ENCODE data around the gene ANO2.

DNA sequence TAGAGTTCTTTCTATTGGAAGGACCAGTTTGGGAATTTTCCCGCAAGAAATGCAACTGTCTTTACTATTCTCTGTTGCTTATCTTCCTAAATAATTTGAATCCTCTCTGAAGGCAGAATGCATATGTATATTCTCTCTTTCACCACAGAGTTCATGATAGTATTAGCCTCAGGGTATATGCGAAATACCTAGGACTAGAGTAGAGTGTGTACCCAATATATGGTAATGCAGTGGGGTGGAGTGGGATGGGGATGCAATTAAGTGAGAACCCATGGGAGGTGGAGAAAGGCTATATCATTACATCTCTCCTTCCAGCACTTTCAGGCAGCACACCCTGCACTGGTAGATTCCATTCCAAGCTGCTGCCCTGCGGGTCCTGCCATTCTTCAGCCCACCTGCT lies 207.3 kb downstream of the ANO2 start:
- no peak for TF ChIP-seq EP300 (IDR thresholded peaks at IDR 0.05; ENCODE audit: borderline replicate concordance)
- TF ChIP-seq TAF1 (IDR thresholded peaks at IDR 0.05; ENCODE audit: low read depth), result no peak
- TF ChIP-seq, protein P1, sequence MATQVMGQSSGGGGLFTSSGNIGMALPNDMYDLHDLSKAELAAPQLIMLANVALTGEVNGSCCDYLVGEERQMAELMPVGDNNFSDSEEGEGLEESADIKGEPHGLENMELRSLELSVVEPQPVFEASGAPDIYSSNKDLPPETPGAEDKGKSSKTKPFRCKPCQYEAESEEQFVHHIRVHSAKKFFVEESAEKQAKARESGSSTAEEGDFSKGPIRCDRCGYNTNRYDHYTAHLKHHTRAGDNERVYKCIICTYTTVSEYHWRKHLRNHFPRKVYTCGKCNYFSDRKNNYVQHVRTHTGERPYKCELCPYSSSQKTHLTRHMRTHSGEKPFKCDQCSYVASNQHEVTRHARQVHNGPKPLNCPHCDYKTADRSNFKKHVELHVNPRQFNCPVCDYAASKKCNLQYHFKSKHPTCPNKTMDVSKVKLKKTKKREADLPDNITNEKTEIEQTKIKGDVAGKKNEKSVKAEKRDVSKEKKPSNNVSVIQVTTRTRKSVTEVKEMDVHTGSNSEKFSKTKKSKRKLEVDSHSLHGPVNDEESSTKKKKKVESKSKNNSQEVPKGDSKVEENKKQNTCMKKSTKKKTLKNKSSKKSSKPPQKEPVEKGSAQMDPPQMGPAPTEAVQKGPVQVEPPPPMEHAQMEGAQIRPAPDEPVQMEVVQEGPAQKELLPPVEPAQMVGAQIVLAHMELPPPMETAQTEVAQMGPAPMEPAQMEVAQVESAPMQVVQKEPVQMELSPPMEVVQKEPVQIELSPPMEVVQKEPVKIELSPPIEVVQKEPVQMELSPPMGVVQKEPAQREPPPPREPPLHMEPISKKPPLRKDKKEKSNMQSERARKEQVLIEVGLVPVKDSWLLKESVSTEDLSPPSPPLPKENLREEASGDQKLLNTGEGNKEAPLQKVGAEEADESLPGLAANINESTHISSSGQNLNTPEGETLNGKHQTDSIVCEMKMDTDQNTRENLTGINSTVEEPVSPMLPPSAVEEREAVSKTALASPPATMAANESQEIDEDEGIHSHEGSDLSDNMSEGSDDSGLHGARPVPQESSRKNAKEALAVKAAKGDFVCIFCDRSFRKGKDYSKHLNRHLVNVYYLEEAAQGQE (IDR thresholded peaks at IDR 0.05; ENCODE audit: low read depth), result no peak
- no peak for TF ChIP-seq TEAD4 (IDR thresholded peaks at IDR 0.05)
- TF ChIP-seq, protein P2, sequence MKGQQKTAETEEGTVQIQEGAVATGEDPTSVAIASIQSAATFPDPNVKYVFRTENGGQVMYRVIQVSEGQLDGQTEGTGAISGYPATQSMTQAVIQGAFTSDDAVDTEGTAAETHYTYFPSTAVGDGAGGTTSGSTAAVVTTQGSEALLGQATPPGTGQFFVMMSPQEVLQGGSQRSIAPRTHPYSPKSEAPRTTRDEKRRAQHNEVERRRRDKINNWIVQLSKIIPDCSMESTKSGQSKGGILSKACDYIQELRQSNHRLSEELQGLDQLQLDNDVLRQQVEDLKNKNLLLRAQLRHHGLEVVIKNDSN (IDR thresholded peaks at IDR 0.05), result no peak
- TF ChIP-seq, protein P3, sequence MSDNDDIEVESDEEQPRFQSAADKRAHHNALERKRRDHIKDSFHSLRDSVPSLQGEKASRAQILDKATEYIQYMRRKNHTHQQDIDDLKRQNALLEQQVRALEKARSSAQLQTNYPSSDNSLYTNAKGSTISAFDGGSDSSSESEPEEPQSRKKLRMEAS (IDR thresholded peaks at IDR 0.05), result no peak
- no peak for TF ChIP-seq NFIC (IDR thresholded peaks at IDR 0.05)
- no peak for TF ChIP-seq RAD21 (IDR thresholded peaks at IDR 0.05; ENCODE audit: low read depth)
- no peak for TF ChIP-seq YY1 (IDR thresholded peaks at IDR 0.05; ENCODE audit: low read depth)
- no peak for TF ChIP-seq FOXM1 (IDR thresholded peaks at IDR 0.05; ENCODE audit: borderline replicate concordance, low read depth)
- TF ChIP-seq CEBPB (IDR thresholded peaks at IDR 0.05), result no peak
- no peak for TF ChIP-seq TCF12 (IDR thresholded peaks at IDR 0.05; ENCODE audit: low read depth)
- TF ChIP-seq EGR1 (IDR thresholded peaks at IDR 0.05), result no peak
